ENCODE measurements around the gene NFATC2. TPM values are rescaled to one million over a fixed set of nuclear protein-coding genes. Genes with fewer than 3 reads are reported as not detected.

Gene NFATC2
- total and polyA plus RNA-seq, 2 of the 8 experiments (the other 6 are each of a cell fraction or from before 2014, with no cell fraction given) = 0.27 to 0.91 TPM

DNA sequence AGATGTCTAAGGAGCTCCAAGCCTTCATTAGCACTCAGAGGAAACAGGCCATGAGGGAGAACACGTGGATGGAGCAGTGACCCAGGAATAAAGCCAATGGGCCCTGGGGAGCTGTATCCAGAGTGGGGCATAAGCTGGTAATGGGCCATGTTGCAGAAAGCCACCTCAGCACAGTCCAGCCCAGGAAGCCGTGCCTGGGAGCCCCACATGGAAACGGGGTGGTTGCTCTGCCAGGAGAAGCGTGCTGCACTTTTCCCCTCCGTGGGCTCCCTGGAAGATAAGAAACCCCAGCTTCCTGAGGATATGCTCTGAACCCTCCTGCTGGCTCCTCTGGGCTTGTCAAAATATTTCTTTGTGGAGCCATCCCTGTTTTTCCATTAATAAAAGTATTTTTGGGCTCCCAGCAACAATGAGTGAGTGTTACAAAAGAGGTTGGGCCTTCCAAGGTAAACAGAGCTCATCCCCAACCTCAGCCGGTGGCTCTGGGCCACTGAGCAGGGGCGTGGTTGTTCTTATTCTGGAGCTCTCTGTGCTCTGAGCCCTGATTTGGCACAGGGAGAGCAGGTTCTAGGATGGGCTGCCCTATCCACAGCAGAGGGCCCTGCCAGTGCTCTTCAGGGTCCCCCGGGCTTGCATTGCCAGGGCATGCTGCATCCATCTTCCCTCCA, 31.2 kb upstream of the NFATC2 start:
- no peaks in the 10 kb centered on the region for H3K9me3 ChIP-seq (ENCODE audit: insufficient read depth in 2 of 2, low read depth in 1 of 2, low read length in 1 of 2)
- DNase-seq (ENCODE audit: low read depth in 1 of 2, low spot score in 2 of 2) (no peak), FAIRE-seq (no peak)
- no peak overlapping the region for H3K56ac ChIP-seq (replicated peaks; ENCODE audit: insufficient read length, low read depth, low read length)
- no peak overlapping the region for H2BK20ac ChIP-seq (ENCODE audit: low read length)
- no peak overlapping the region for H2AFZ ChIP-seq (ENCODE audit: low read length)
- H2BK5ac ChIP-seq (ENCODE audit: low read depth, low read length) = no peak overlapping the region
- no peak overlapping the region for H3K4me2 ChIP-seq (ENCODE audit: insufficient read depth in 1 of 2, low read depth in 2 of 2, low read length in 2 of 2)
- CTCF ChIA-PET (ENCODE audit: partially characterized antibody) = interaction anchor here (0.5 to 1.6 kb wide), 9 partner anchors 8 to 255 kb away, joined by 3 to 6 read pairs (median 3); no protein-coding TSS in a partner anchor
- H4K8ac ChIP-seq (ENCODE audit: extremely low read depth, insufficient read depth, low read length) = no peak overlapping the region; the same call in 1 of the 2 replicates
- H3K27me3 ChIP-seq (replicated peaks in 1 of 4; ENCODE audit: control insufficient read depth in 3 of 4, extremely low read depth in 1 of 4, insufficient read depth in 3 of 4, low read length in 3 of 4) = no peaks in the 10 kb centered on the region; a peak in 2 of 7 replicates
- H2BK15ac ChIP-seq (ENCODE audit: low read length) = no peak overlapping the region
- no peak overlapping the region for H3K27ac ChIP-seq (ENCODE audit: low read depth, low read length)
- no peak overlapping the region for H2AK5ac ChIP-seq (ENCODE audit: low read depth, low read length)
- H3K79me2 ChIP-seq (ENCODE audit: control insufficient read depth in 1 of 2, insufficient read depth in 2 of 2, low read length in 2 of 2) = no peaks in the 10 kb centered on the region
- no peaks in the 10 kb centered on the region for H3K4me1 ChIP-seq (replicated peaks in 1 of 4; ENCODE audit: control insufficient read depth in 3 of 4, insufficient read depth in 4 of 4, low read length in 3 of 4)
- no peaks in the 10 kb centered on the region for H3K79me1 ChIP-seq (ENCODE audit: low read depth, low read length)
- POLR2A ChIA-PET (ENCODE audit: partially characterized antibody) = no interaction called here
- H3K4me3 ChIP-seq (ENCODE audit: extremely low read depth in 1 of 4, insufficient read depth in 2 of 4, low read depth in 3 of 4, low read length in 4 of 4) = no peak overlapping the region
- WGBS, 2 experiments (ENCODE audit: extremely low coverage in 1 of 2, insufficient coverage in 1 of 2, insufficient read length in 1 of 2, insufficient replicate concordance in 2 of 2, low coverage in 1 of 2, low lambda C conversion rate in 2 of 2, missing lambda C conversion rate in 1 of 2) = 94% methylated on average over 8 of the region's 8 CpGs; no CpG with 5 or more reads in 1 of the 2 experiments
- H4K20me1 ChIP-seq (replicated peaks in 1 of 2; ENCODE audit: control insufficient read depth in 1 of 2, insufficient read depth in 2 of 2, low read length in 2 of 2) = no peaks in the 10 kb centered on the region
- no peak overlapping the region for H2BK120ac ChIP-seq (replicated peaks; ENCODE audit: low read depth, low read length)
- H3K36me3 ChIP-seq (ENCODE audit: control insufficient read depth in 2 of 4, insufficient read depth in 4 of 4, low read length in 3 of 4) = no peaks in the 10 kb centered on the region
- no peak overlapping the region for H3K9ac ChIP-seq (replicated peaks in 1 of 4; ENCODE audit: extremely low read depth in 1 of 4, low read depth in 3 of 4, low read length in 3 of 4)
- no peak overlapping the region for H4K91ac ChIP-seq (replicated peaks; ENCODE audit: insufficient read length, low read length)
- H3K18ac ChIP-seq (ENCODE audit: extremely low read depth, low read length) = no peak overlapping the region
- no peak overlapping the region for H3K14ac ChIP-seq (ENCODE audit: insufficient read length)
- no peak overlapping the region for H3K23ac ChIP-seq (ENCODE audit: insufficient read length)
- no peak overlapping the region for H4K5ac ChIP-seq (ENCODE audit: insufficient read length, low read depth, low read length)
- H3K4ac ChIP-seq (replicated peaks; ENCODE audit: insufficient read length, low read depth, low read length) = no peak overlapping the region
- no peaks in the 10 kb centered on the region; the same call in 1 of the 2 replicates for H3K23me2 ChIP-seq (ENCODE audit: low read depth, low read length)
- no peak overlapping the region for H2BK12ac ChIP-seq (ENCODE audit: low read depth, low read length)
- TF ChIP-seq BACH1 (IDR thresholded peaks at IDR 0.05; ENCODE audit: low read length) (no peak), SIRT6 (IDR thresholded peaks at IDR 0.05; ENCODE audit: low read length) (no peak), CREB1 (IDR thresholded peaks at IDR 0.05) (no peak), SP2 (IDR thresholded peaks at IDR 0.05; ENCODE audit: low read length) (no peak), NANOG (IDR thresholded peaks at IDR 0.05; ENCODE audit: insufficient read depth, low read depth, low read length, poor library complexity, severe bottlenecking) (no peak), CBX5 (IDR thresholded peaks at IDR 0.05; ENCODE audit: low read depth, low read length) (no peak), CBX8 (IDR thresholded peaks at IDR 0.05; ENCODE audit: borderline replicate concordance, low read depth, low read length) (no peak), RBBP5 (IDR thresholded peaks at IDR 0.05; ENCODE audit: borderline replicate concordance, low read depth, low read length) (no peak), SIX5 (IDR thresholded peaks at IDR 0.05; ENCODE audit: low read depth, low read length) (no peak), GABPA (IDR thresholded peaks at IDR 0.05; ENCODE audit: borderline replicate concordance, insufficient read depth, low read length) (no peak)
- TF ChIP-seq, protein P1, sequence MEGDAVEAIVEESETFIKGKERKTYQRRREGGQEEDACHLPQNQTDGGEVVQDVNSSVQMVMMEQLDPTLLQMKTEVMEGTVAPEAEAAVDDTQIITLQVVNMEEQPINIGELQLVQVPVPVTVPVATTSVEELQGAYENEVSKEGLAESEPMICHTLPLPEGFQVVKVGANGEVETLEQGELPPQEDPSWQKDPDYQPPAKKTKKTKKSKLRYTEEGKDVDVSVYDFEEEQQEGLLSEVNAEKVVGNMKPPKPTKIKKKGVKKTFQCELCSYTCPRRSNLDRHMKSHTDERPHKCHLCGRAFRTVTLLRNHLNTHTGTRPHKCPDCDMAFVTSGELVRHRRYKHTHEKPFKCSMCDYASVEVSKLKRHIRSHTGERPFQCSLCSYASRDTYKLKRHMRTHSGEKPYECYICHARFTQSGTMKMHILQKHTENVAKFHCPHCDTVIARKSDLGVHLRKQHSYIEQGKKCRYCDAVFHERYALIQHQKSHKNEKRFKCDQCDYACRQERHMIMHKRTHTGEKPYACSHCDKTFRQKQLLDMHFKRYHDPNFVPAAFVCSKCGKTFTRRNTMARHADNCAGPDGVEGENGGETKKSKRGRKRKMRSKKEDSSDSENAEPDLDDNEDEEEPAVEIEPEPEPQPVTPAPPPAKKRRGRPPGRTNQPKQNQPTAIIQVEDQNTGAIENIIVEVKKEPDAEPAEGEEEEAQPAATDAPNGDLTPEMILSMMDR (IDR thresholded peaks at IDR 0.05; ENCODE audit: control extremely low read depth in 1 of 3, insufficient read depth in 1 of 3, low read depth in 1 of 3, low read length in 3 of 3) = no peak
